ENCODE measurements around the gene LINGO1. TPM values are rescaled to one million over a fixed set of nuclear protein-coding genes. Genes with fewer than 3 reads are reported as not detected.

LINGO1 gene
- total RNA-seq, 6 experiments from 2014 or later: 0.31 to 1.2 (median 0.39) TPM

DNA sequence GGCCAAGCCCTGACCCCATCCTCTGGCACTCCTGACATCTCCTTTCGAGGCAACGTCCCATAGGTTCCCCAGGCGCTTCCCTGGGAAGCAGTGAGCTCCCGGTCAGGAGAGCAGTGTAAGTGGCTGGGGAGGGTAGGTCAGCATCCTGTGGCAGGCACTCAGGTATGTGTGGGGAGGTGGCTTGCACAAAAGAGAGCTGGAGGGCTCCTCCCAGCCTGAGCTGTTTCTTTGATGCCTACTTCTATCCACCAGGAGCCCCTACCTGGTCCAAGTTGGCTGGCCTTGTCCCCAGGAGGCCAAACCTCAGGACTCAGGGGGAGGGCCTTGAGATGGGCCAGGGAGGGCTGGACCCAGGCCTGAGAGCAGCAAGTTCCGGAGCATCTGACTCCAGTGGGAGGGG is 31.7 kb upstream of the LINGO1 start:
- intact Hi-C loops (cut with DNase I): no loop called here
- ATAC-seq (no peak), DNase-seq (no peak)
- H3K9me3 ChIP-seq: no peaks in the 10 kb centered on the region
- H3K4me3 ChIP-seq: no peak overlapping the region
- TF ChIP-seq POLR2A (IDR thresholded peaks at IDR 0.05): no peak
- no peak for TF ChIP-seq CTCF (IDR thresholded peaks at IDR 0.05)
- H3K36me3 ChIP-seq: no peaks in the 10 kb centered on the region
- H3K27ac ChIP-seq: no peak overlapping the region
- no peaks in the 10 kb centered on the region for H3K27me3 ChIP-seq
- H3K4me1 ChIP-seq: no peaks in the 10 kb centered on the region
- WGBS (ENCODE audit: insufficient coverage, low coverage, low lambda C conversion rate, missing lambda C conversion rate): 81% methylated on average over 3 of the region's 5 CpGs

- H3K27ac ChIP-seq: no peak overlapping the region
- no peak for DNase-seq
- TF ChIP-seq CTCF (IDR thresholded peaks at IDR 0.05) (no peak), POLR2A (IDR thresholded peaks at IDR 0.05) (no peak)
- intact Hi-C loops (cut with DNase I): no loop called here
- H3K4me1 ChIP-seq: no peaks in the 10 kb centered on the region
- no peak overlapping the region for H3K4me3 ChIP-seq
- ATAC-seq: no peak
- no peaks in the 10 kb centered on the region for H3K27me3 ChIP-seq
- H3K9me3 ChIP-seq: no peaks in the 10 kb centered on the region
- WGBS (ENCODE audit: insufficient coverage, low coverage, low lambda C conversion rate, missing lambda C conversion rate): 57% methylated on average over 3 of the region's 5 CpGs
- no peaks in the 10 kb centered on the region for H3K36me3 ChIP-seq
Measured at GRCh38 chr15:77663256-77663655, 30.5 kb upstream of the LINGO1 start.

DNA sequence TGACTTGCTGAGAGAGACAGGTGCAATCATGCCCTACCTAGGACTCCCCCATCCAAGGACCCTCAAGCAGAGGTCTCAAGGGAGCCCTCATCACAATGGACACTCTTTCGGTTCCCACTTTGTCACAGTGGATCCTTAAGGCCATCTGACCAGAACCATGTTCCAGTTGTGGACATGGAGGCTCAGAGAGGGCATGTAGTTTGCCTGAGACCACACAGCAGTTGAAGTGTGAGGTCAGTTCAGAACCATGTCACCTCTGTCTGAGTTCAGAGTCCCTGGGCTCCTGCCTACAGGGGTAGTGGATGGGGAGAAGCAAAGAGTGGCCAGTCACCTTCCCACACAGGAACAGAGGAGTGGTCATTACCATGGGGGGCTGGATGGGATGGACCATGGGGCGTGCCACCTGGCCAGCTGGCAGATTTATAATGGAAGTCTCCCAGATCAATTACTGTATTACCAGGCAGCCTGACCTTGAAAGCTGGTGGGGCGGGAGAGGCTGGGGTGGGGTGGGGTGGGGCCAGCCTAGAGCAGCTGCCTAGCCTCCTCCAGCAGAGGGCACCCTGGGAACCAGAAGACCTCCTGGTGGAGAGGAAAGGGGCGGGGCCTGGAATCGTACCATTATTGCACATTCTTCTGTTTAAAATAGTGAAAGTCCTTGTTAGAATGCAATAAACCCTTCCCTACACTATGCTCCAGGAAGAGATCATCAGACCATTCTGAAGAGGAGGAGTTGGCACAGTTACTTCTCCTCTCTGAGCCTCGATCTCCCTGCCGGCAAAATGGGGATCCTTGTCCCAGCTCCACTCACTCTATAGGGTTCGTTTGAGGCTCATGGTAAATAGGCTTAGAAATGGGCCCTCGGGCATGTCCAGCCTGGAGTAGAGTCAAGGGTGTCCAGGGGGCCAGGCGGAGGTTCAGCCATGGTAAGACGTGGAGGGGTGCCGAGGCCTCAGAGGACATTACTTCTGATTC is 26.9 kb upstream of the LINGO1 start:
- Histone ChIP-seq H3K27me3 (no peaks in the 10 kb centered on the region), H3K9me3 (no peaks in the 10 kb centered on the region), H3K27ac (no peak overlapping the region), H3K4me3 (no peak overlapping the region), H3K36me3 (no peaks in the 10 kb centered on the region), H3K4me1 (no peaks in the 10 kb centered on the region)
- ATAC-seq (peak; percentile 27 to 74 (median 56)), DNase-seq (peak in 1 of 3 donors; percentile 46)
- TF ChIP-seq POLR2A (IDR thresholded peaks at IDR 0.05): no peak
- peak in 3 of 4 donors; percentile 30 to 51 (median 43) for TF ChIP-seq CTCF (IDR thresholded peaks at IDR 0.05)
- WGBS (ENCODE audit: insufficient coverage, low coverage, low lambda C conversion rate, missing lambda C conversion rate): 27% methylated on average over 6 of the region's 12 CpGs
- intact Hi-C loops (cut with DNase I): no loop called here

GRCh38 chr15:77658304-77658703 is 25.6 kb upstream of the LINGO1 start:
- Histone ChIP-seq H3K36me3 (no peaks in the 10 kb centered on the region), H3K4me3 (no peak overlapping the region), H3K4me1 (no peaks in the 10 kb centered on the region), H3K9me3 (no peaks in the 10 kb centered on the region), H3K27me3 (no peaks in the 10 kb centered on the region), H3K27ac (no peak overlapping the region)
- intact Hi-C loops (cut with DNase I): no loop called here
- ATAC-seq (no peak), DNase-seq (no peak)
- WGBS (ENCODE audit: insufficient coverage, low coverage, low lambda C conversion rate, missing lambda C conversion rate): 59% methylated on average over 5 of the region's 6 CpGs
- TF ChIP-seq CTCF (IDR thresholded peaks at IDR 0.05) (no peak), POLR2A (IDR thresholded peaks at IDR 0.05) (no peak)

Data from right lobe of liver (tissue), 6 donors.